Measurements from ENCODE around the gene NHSL1. TPM values are rescaled to one million over a fixed set of nuclear protein-coding genes. Genes with fewer than 3 reads are reported as not detected.
A peak's percentile ranks its signal among the peaks of the same experiment; 100 is the strongest.

Gene NHSL1
- total RNA-seq, 2 donors from 2014 or later = 16.3 to 17.5 TPM

DNA sequence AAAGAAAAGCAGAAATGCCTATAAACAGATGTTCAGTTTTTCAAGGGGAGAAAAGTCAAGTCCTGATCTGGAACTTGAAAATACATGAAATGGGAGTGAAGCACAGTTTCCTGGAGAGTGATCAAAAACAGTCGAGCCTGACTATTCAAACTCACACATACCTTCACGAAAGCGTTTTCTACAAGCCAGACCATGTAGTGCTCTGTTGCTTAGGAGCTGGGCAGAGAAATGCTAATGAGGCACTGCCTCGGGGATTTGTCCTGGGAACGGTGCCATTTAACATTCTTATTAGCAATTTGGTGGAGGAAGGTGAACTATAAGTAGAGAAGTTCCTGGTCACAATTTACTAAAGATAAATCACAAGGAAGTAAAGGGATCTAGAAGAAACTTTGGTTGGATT is 5.9 kb downstream of the NHSL1 start:
- Histone ChIP-seq H3K27me3 (ENCODE audit: control insufficient read depth, insufficient read depth, low read length, poor library complexity, severe bottlenecking) (no peaks in the 10 kb centered on the region), H3K9me3 (ENCODE audit: control insufficient read depth, low read length) (no peaks in the 10 kb centered on the region), H3K36me3 (ENCODE audit: control insufficient read depth, insufficient read depth, low read length) (peaks cover 4% of the 10 kb centered on the region), H3K27ac (ENCODE audit: low read depth, low read length) (peak overlapping the region; percentile 74), H3K9ac (ENCODE audit: extremely low read depth, low read length, poor library complexity, severe bottlenecking) (no peak overlapping the region), H3K4me1 (ENCODE audit: control insufficient read depth, insufficient read depth, low read length) (no peaks in the 10 kb centered on the region), H3K4me3 (ENCODE audit: low read length) (no peak overlapping the region)
- Mint-ChIP-seq H3K36me3 (ENCODE audit: low read depth) (peaks cover 6% of the 10 kb centered on the region), H3K4me1 (peaks cover 31% of the 10 kb centered on the region), H3K9me3 (no peaks in the 10 kb centered on the region), H3K27me3 (ENCODE audit: insufficient read depth) (no peaks in the 10 kb centered on the region), H3K27ac (peak overlapping the region; percentile 31), H3K4me3 (no peak overlapping the region)
- DNase-seq = no peak
- TF ChIP-seq CTCF (conservative IDR thresholded peaks at IDR 0.05) = no peak
- WGBS, 2 experiments (ENCODE audit: insufficient coverage in 1 of 2, insufficient read length in 1 of 2) = 42% methylated on average over 5 of the region's 5 CpGs; no CpG with 5 or more reads in 1 of the 2 experiments

DNA sequence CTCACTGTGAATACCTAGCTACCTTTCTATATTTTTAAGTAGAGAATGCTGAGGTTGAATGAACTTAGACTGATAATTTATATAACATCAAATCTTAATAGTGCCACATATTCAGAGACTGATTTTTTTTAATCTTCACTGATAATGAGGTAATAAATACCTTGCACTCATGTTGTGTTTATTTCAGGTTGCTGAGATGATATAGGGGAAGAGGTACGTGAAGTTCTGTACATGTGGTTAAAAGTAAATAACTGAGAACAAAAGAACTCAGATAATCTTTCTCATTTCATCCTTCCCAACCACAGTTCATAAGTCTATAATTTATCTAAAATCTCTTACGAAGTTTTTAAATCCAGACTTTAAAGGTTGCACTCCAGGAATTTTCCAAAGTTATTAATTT is 6.4 kb downstream of the NHSL1 start:
- Mint-ChIP-seq H3K9me3 (no peaks in the 10 kb centered on the region), H3K27ac (no peak overlapping the region), H3K36me3 (ENCODE audit: low read depth) (peaks cover 6% of the 10 kb centered on the region), H3K27me3 (ENCODE audit: insufficient read depth) (no peaks in the 10 kb centered on the region), H3K4me3 (no peak overlapping the region), H3K4me1 (peaks cover 26% of the 10 kb centered on the region)
- H3K4me1 ChIP-seq (ENCODE audit: control insufficient read depth, insufficient read depth, low read length) = no peaks in the 10 kb centered on the region
- H3K9ac ChIP-seq (ENCODE audit: extremely low read depth, low read length, poor library complexity, severe bottlenecking) = no peak overlapping the region
- no peak for DNase-seq
- H3K36me3 ChIP-seq (ENCODE audit: control insufficient read depth, insufficient read depth, low read length) = peaks cover 4% of the 10 kb centered on the region
- no peak overlapping the region for H3K27ac ChIP-seq (ENCODE audit: low read depth, low read length)
- TF ChIP-seq CTCF (conservative IDR thresholded peaks at IDR 0.05) = no peak
- 93 to 100% methylated on average over 1 to 2 of the region's 2 CpGs for WGBS, 2 experiments (ENCODE audit: insufficient coverage in 1 of 2, insufficient read length in 1 of 2)
- H3K4me3 ChIP-seq (ENCODE audit: low read length) = no peak overlapping the region
- no peaks in the 10 kb centered on the region for H3K27me3 ChIP-seq (ENCODE audit: control insufficient read depth, insufficient read depth, low read length, poor library complexity, severe bottlenecking)
- H3K9me3 ChIP-seq (ENCODE audit: control insufficient read depth, low read length) = no peaks in the 10 kb centered on the region

DNA sequence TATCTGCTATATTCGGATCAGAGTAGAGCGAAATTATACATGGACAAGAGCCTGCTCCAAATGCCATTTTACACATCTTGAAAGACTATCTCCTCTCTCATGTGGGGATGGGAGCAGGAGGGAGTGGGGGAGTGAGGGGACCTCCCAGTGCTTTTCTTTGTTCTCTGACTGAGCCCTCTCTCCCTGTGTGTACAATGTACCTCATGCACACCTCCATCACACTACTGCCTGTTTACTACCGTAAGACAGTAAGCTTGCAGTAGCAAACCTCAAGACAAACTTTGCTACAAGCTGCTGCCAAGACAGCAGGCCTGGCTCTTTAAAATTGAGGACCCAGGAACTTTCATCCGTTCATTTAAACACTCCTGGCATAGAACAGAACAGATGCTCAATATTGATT is 7.2 kb downstream of the NHSL1 start:
- Histone ChIP-seq H3K9ac (ENCODE audit: extremely low read depth, low read length, poor library complexity, severe bottlenecking) (no peak overlapping the region), H3K27ac (ENCODE audit: low read depth, low read length) (no peak overlapping the region), H3K4me3 (ENCODE audit: low read length) (no peak overlapping the region), H3K27me3 (ENCODE audit: control insufficient read depth, insufficient read depth, low read length, poor library complexity, severe bottlenecking) (no peaks in the 10 kb centered on the region), H3K4me1 (ENCODE audit: control insufficient read depth, insufficient read depth, low read length) (peaks cover 1% of the 10 kb centered on the region), H3K9me3 (ENCODE audit: control insufficient read depth, low read length) (no peaks in the 10 kb centered on the region), H3K36me3 (ENCODE audit: control insufficient read depth, insufficient read depth, low read length) (peaks cover 4% of the 10 kb centered on the region)
- Mint-ChIP-seq H3K4me3 (no peak overlapping the region), H3K9me3 (no peaks in the 10 kb centered on the region), H3K36me3 (ENCODE audit: low read depth) (peaks cover 6% of the 10 kb centered on the region), H3K27me3 (ENCODE audit: insufficient read depth) (no peaks in the 10 kb centered on the region), H3K27ac (peak overlapping the region; percentile 40), H3K4me1 (peaks cover 25% of the 10 kb centered on the region)
- no peak for DNase-seq
- no peak for TF ChIP-seq CTCF (conservative IDR thresholded peaks at IDR 0.05)
- WGBS, 2 experiments (ENCODE audit: insufficient coverage in 1 of 2, insufficient read length in 1 of 2) = 90 to 100% methylated on average over 1 to 4 of the region's 4 CpGs
